T1000 (cell line): ENCODE data around the gene ZGRF1.
A peak's percentile ranks its signal among the peaks of the same experiment; 100 is the strongest.
"Not testable (repeated sequence)": the region's sequence is repeated elsewhere in the genome, so short reads cannot be mapped to it uniquely, and the experiment has no call there.

Experiments
- DNase-seq: peaks from one replicate; lab custom pipeline; 2025; ENCODE audit warnings: mixed read lengths; lab: John Stamatoyannopoulos, UW

The ZGRF1 gene

GRCh38 chr4:112515198-112516065, 121.3 kb downstream of the ZGRF1 start:
- peak; percentile 48 for DNase-seq

GRCh38 chr4:112514647-112515197, 122.0 kb downstream of the ZGRF1 start:
- DNase-seq, result peak; percentile 35

GRCh38 chr4:112513971-112514646, 122.6 kb downstream of the ZGRF1 start:
- DNase-seq, result no peak

- DNase-seq, result no peak
Measured at GRCh38 chr4:112511803-112512118, 124.9 kb downstream of the ZGRF1 start.

- no peak for DNase-seq
Measured at GRCh38 chr4:112511093-112511802, 125.5 kb downstream of the ZGRF1 start.

- no peak for DNase-seq
Measured at GRCh38 chr4:112510291-112511092, 126.2 kb downstream of the ZGRF1 start.

GRCh38 chr4:112509243-112510141, 127.2 kb downstream of the ZGRF1 start:
- no peak for DNase-seq

- DNase-seq, result no peak
Measured at GRCh38 chr4:112508356-112508755, 128.4 kb downstream of the ZGRF1 start.

GRCh38 chr4:112504807-112505206, 131.9 kb downstream of the ZGRF1 start:
- no peak for DNase-seq

- no peak for DNase-seq
Measured at GRCh38 chr4:112502871-112503270, 133.8 kb downstream of the ZGRF1 start.

- DNase-seq, result no peak
Measured at GRCh38 chr4:112492321-112492720, 144.4 kb downstream of the ZGRF1 start.

- not testable (repeated sequence) for DNase-seq
Measured at GRCh38 chr4:112490808-112491207, 145.9 kb downstream of the ZGRF1 start.
